Measurements from ENCODE around the gene GTF2A1L.

DNA sequence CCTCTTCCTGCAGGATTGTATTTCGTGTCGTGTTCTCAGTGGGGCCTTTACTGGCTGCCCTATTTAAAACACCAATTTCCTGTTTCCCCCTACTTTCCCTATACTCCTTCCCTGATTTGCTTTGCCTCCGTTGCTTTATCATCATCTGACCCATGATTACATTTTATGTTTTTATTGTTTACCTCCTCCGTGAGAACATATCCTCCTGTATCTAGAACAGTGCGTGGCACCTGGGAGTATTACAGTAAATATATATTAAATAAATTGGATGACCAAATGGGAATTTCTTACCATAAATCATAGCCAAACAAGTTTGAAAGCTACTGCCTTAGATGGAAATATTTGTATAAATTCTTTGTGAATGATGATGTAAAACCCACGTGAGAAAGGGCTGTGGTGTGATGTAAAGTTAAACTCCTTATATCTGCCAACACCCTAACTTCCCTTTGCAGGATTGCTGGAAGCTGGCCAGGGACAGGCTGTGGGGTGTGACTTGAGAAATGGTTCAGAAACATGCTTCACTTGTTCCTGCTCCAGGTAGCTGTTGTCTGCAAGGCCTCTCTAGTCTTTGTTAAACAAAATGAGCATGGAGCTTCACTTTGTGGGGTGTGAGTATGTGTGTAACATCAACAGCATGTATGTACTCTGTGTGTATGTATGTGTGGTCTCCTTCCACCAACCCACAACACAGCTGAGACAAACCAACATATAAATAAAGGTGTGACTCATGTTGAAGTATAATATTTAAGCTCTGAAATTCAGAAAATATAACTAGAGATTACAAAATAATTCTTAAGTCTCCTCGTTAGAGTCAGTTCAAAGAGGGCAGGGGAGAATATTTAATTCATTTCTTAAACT, 97.6 kb downstream of the GTF2A1L start:
- TF ChIP-seq, protein P1, sequence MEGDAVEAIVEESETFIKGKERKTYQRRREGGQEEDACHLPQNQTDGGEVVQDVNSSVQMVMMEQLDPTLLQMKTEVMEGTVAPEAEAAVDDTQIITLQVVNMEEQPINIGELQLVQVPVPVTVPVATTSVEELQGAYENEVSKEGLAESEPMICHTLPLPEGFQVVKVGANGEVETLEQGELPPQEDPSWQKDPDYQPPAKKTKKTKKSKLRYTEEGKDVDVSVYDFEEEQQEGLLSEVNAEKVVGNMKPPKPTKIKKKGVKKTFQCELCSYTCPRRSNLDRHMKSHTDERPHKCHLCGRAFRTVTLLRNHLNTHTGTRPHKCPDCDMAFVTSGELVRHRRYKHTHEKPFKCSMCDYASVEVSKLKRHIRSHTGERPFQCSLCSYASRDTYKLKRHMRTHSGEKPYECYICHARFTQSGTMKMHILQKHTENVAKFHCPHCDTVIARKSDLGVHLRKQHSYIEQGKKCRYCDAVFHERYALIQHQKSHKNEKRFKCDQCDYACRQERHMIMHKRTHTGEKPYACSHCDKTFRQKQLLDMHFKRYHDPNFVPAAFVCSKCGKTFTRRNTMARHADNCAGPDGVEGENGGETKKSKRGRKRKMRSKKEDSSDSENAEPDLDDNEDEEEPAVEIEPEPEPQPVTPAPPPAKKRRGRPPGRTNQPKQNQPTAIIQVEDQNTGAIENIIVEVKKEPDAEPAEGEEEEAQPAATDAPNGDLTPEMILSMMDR (IDR thresholded peaks at IDR 0.05; ENCODE audit: low read depth, low read length) = no peak
- no peak for TF ChIP-seq EZH2phosphoT487 (IDR thresholded peaks at IDR 0.05; ENCODE audit: low read depth)

Data from OCI-LY3 (cell line).